GM18526 (cell line): ENCODE data around the gene RETREG3.

Source experiments
- POLR2A ChIP-seq: IDR thresholded peaks from 3 replicates; pipeline ENCODE4 v1.6.1; 2011; ENCODE audit not compliant: insufficient read length; ENCODE audit errors: extremely low read depth

The RETREG3 gene

DNA sequence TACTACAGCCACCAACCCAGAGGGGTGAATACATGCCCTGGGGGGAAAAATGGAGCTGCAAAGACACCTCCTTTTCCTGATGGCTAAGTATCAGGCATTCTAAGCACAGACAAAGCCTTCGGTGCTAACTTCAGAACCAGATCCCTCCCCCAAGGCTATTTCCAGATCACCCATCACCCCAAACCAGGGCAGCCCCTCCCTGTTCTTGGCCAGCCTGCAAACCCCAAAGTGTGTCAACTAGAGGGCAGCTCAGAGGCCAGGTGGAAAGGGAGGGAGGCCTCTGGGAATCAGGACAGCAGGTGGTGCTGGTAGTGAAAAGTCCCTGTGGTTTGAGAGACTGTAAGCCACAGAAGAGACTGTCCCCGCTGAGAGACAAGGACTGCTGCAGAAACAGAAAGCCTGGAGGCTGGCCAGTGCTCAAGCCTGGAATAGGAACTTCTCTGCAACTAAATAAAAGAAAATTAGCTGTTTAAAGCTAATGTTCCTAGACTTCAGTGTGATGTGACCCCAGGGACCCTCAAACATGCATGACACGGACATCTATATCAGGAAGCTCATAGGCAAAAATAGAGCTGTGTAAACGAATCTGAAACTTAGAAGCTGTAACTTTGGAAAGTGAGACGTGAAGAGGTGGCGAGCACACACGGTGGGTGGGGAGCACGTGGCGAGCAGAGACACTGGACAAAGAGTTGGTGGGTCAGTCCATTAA lies 9.4 kb upstream of the RETREG3 start:
- TF ChIP-seq POLR2A = peak; percentile 53

DNA sequence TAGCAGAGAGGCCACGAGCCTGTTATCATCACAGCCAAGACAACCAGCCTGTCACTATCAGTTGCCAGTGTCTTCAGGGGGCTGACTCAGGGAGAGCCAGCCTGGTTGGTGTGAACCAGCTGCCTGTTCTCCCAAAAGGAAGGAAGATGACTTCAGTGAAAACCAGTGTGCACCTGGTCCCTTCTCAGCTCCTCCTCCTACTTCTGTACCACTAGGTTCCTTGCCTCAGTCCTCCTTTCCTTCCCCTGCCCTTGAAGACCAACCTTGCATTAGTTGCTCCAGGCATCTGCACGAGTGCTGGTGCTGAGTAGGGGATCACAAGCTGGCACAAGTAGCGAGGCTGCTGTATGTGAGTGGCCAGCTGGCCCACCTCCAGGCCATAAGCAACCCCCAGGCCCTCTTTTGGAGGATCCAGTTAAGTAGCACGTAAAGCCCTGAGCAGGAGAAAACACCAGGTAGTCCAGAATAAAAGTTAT lies 8.8 kb upstream of the RETREG3 start:
- peak; percentile 55 for TF ChIP-seq POLR2A

DNA sequence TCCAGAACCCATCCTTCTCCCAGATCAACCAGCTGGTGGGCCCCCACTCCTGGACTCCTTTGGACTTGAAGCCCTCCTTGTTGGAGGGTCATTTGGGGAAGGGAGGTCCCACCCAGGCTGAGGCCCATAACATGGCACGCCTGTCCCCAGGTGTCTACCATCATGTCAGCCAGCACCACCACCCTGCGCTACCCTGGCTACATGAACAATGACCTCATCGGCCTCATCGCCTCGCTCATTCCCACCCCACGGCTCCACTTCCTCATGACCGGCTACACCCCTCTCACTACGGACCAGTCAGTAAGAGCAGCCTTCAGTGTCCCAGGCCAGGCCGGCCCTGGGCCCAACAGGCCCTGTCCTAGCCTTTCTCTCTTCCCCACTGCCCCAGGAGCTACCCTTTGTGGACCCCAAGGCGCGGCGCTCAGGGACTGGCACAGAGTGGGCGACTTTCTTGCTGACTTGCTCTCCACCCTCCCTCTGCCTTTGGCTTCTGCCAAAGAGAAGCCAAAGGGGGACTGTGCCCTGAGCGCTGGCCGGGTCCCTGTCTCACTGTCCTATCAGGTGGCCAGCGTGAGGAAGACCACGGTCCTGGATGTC lies 4.6 kb upstream of the RETREG3 start:
- TF ChIP-seq POLR2A = no peak

DNA sequence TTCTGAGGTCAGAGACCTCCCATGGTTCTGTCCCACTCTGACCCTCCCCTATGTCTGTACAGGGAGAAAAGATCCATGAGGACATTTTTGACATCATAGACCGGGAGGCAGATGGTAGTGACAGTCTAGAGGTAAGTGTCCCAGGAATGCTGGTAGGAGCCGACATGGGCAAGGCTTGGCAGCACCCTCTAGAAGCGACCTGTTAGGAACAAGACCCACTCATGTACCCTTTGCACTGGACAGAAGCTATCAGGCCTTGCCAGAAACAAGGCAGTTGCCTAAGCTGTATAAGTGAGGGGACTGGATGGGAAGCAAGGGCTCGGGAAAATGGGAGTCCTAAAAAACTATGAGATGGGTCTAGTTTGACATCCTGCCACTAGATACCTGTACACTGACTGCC lies 2.8 kb upstream of the RETREG3 start:
- TF ChIP-seq POLR2A = no peak

DNA sequence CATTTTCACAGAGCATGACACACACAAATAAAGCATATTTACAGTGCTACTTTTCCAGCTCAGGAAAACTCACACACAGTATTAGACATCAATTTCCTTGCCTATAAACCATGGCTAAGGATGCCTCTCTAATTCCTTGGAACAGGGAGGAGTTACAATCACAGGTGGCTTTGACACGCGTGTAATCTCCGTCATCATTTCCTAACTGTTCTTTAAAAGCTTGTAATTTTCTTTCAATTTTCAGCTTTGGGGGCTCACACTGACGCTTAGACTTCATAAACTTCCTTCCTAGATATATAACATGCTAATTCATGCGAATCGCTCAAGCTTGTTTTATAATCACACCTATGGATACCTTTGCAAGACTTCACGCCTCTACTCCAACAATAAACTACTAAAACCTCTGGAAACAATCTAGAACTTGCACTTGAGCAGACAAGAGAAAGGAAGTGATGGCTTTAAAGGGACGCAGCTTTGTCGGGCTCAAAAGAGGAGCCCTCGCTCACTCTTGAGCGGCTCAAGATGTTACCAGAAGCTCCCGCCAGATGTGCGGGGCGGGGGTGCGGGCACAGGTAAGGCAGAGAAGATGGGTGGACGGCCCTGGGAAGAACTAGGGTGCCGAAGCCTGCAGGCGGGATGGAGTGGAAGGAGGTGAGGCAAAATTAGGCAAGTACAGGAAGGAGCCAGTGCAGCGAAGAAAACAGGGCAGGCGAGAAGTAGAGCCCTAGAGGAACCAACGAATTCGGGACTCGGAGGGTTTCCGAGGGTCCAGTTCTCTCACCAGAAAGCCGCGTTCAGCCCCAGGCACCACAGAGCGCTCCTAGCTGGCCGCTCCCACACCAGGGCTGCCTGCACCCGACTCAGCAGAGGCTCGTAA lies 631 bp downstream of the RETREG3 start:
- TF ChIP-seq POLR2A = no peak

DNA sequence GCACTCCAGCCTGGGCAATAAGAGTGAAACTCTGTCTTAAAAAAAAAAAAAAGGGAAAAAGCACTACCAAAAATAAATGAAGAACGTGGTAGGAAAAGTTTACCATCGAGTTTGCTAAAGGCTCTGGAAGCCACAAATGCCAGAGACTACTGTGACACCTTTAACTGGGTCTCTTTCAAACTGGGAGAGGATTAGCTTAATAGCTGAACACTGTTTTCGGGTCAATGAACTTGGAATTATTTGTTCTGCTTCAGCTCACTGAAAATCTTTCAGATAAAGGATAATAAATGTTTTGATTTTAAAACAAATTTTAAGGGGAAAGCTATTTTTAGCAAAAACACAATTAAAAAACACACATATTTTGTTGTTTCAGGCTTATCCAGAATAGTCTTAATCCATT lies 1.4 kb downstream of the RETREG3 start:
- no peak for TF ChIP-seq POLR2A

DNA sequence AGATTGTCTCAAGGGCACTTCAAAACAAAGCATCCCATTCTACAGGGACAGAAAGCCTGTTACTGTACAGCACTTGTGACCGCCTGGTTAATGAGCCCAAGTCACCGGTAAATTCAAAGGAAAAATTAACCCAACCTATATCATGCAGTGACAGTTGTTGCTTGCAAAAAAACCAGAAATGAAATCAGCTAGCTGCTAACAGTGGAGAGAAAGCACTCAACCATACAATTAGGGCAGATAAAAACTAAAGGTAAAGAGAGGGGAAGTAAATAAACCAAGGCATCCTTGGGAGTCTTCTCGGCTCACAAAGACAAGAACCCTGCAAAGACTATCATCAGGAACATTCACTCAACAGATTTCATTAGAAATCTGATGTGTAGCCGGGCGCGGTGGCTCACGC lies 5.9 kb downstream of the RETREG3 start:
- no peak for TF ChIP-seq POLR2A

DNA sequence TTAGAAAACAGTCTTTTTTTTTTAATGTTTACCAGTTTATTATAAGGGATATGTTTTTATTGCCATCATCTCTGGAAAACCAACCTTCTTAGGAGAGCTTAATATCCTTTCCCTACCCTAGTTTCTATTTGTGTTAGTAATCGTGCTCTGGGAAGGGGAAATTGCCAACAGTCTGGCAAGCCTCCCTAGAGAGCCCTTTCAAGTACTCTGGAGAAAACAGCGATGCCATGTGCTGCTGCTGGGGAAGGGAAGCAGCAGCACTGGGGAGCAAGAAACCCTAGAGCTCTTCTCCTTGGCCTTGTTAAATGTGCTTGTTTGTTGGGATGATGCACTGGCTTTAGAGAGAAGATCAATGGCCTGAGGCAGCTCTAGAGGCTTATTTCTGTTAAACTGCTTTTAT lies 10.3 kb downstream of the RETREG3 start:
- TF ChIP-seq POLR2A = no peak

DNA sequence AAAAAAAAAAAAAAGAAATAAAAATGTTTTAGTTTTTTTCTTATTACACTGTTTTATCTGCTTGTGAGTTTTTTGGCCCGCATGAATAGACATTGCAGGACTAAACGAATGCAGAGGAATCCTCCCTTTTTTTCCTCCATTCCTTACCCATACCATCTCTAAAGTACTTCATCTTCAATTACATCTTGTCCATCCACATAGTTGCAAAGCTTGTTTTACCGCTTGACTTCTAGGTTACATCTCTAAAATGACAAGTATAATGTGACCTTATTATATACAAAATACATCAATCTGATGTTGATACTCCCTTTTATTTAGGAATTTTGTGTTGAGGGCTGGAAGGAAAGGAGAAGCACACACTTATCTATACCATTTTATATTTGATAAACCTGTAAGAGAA lies 12.8 kb downstream of the RETREG3 start:
- TF ChIP-seq POLR2A = no peak

DNA sequence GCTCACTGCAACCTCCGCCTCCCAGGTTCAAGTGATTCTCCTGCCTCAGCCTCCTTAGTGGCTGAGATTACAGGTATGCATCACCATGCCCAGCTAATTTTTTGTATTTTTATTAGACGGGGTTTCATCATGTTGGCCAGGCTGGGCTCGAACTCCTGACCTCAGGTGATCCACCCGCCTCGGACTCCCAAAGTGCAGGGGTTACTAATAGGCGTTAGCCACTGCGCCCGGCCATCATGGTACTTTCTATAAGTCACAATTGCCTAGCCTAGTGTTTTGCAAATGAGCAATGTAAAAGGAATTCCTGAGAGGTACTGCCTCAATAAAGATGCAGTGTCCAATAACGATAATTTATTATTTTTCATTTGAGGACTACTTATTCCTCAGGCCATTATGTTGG lies 17.8 kb downstream of the RETREG3 start:
- no peak for TF ChIP-seq POLR2A

DNA sequence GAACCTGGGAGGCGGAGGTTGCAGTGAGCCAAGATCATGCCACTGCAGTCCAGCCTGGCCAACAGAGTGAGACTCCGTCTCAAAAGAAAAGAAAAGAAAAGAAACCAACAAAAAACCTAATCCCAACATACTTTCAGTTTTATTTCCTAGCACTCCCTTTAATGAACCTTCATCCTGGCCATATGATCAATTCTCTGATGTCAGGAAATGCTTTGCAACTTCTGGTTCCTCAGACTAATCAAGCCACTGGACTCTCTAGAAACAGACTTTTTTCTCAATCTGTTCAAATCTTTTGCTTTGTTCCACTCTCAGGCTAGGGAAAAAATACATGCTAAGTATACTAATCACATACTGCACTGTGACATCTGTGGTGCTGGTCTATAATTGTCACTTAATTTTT lies 18.3 kb downstream of the RETREG3 start:
- no peak for TF ChIP-seq POLR2A

DNA sequence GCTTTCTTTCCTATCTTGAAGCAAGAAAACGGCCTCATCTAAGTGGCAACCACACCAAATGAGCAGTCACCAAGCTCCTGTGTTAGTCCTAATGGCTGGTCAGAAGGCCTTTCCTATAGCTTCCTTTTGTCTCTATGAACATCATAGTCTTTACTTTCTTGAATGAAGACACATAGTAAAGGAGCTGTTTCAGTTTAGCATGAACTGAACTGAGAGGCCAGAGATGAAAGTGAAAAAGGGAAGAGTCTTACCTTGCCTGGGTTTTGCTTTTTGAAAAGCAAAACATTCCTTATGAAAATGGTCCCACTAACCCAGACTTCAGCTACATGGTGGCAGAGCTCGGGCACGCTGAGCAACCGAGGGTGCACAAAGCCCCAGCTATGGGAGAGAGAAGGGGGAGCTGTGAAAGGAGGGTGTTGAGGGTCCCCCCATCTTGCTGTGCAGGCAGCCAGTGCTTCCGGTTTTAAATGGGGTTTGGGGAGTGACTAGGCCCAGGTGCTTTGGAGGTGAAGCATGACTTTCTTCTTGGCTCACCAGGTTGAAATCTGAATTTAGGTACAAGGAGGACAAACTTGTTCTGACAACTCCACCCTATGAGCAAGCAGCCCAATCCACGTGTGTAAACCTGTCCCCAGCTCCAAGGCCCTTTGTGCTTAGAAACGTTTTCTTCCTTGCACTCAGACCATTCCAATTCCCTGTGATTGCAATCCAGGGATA lies 22.5 kb downstream of the RETREG3 start:
- no peak for TF ChIP-seq POLR2A

DNA sequence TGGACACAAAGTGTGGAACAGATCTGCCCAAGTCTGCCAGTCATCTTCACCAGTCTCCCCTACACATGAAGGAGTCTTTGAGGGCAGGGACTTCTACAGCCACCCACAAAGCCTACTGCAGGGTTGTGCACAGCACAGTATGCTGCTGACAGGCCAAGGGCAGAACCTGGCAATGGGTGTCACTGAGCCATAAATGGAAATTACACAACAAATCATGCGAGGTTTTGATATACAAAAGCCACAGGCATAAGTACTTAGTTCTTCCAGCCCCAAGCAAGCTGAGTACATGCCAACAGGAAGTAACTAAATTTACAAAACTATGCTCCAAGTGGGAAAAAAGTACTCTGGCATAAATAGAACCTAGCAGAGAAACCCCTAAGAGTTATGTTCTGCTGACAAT lies 23.8 kb downstream of the RETREG3 start:
- TF ChIP-seq POLR2A = no peak

DNA sequence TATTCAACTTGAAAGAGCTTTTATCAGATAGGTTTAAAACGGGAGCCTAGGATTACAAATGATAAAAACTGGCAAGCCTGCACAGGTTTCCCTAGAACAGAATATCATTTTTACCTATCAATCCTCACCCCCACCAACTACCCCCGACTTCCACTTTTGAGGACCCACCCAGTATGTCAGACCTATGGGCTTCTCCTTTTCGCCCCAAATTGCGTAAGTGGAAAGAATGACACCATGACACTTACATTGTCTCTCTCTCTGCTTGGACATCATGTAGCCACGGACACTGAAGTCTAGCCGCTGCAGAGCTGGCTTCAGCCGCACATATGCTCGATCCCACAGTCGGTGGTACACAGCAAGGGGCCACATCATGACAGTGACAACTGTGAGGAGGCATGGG lies 24.3 kb downstream of the RETREG3 start:
- TF ChIP-seq POLR2A = no peak

DNA sequence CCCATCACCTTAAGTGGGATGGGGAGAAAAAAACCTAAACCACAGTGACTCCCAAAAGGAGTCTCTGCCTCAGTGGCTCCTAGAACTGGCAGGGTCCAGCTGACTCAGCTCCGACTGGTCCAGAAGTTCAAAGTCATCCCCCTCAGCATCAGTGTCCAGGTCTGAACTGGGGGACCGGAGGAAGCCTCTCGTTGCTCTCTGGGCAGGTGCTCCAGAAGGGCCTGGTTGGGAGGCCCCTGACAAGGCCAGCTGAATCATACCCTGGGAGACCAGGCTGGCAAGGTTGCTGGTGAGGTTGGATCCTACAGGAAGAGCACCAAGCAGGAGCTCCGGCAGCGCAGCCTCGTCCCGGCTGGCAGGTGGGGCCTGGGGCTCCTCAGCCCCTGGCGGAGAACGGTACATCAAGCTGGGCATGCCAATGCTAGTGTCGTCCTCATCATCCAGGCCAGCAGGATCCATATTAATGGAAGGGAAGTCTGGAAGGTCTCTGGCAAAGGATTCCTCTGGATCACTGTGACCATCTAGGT lies 27.4 kb downstream of the RETREG3 start:
- TF ChIP-seq POLR2A = no peak
